Measurements from ENCODE around the gene FXYD7. TPM values are rescaled to one million over a fixed set of nuclear protein-coding genes. Genes with fewer than 3 reads are reported as not detected.

Gene FXYD7
- total RNA-seq, 1 donor from 2014 or later, result not detected

DNA sequence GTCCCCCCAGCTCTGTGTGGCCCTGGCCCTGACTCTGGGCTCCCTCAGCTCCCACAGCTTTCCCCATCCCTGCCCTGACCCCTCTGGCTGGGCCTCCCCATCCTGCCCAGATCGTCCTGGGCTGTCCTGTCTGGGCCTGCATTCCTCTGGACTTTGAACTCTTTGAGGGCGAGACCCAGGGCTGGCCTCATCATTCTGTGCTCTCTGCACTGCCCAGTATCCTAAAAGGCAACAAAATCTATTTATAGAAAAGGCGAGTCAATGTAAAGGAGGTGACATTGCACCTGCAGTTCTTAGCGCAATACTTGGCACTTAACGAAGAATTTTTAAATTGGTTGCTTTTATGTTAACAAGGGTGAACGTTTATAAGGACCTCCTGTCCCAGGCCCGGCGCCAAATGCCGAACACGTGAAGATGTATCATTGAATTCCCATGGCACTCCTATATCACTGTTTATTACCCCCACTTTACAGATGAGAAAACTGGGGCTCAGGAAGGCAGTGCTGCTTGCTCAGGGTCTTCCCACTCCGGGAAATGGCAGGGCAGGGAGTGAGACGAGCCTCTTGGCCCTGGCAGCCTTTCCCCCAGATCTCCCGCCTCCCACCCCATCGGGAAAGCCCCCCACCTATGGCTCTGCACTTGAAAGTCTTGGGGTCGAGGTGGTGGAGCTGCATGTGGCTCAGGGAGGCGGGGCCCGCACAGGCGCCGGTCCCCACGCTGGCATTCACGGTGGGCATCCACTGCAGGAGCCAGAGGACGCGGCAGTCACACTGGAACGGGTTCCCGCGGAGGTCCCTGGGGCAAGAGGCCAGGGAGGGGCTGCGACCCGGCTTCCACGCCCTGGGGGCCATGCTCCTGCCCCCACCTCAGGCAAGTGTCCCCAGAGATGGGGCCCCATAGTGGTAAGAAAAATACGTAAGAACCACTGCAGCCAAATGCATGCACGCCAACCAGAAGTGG lies 12.0 kb upstream of the FXYD7 start:
- DNase-seq, result no peak
- H3K4me1 ChIP-seq, result peaks cover 22% of the 10 kb centered on the region
- intact Hi-C loops (cut with micrococcal nuclease), result no loop called here
- no peak overlapping the region for H3K4me3 ChIP-seq
- no peaks in the 10 kb centered on the region for H3K36me3 ChIP-seq
- TF ChIP-seq, protein P1, sequence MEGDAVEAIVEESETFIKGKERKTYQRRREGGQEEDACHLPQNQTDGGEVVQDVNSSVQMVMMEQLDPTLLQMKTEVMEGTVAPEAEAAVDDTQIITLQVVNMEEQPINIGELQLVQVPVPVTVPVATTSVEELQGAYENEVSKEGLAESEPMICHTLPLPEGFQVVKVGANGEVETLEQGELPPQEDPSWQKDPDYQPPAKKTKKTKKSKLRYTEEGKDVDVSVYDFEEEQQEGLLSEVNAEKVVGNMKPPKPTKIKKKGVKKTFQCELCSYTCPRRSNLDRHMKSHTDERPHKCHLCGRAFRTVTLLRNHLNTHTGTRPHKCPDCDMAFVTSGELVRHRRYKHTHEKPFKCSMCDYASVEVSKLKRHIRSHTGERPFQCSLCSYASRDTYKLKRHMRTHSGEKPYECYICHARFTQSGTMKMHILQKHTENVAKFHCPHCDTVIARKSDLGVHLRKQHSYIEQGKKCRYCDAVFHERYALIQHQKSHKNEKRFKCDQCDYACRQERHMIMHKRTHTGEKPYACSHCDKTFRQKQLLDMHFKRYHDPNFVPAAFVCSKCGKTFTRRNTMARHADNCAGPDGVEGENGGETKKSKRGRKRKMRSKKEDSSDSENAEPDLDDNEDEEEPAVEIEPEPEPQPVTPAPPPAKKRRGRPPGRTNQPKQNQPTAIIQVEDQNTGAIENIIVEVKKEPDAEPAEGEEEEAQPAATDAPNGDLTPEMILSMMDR (IDR thresholded peaks at IDR 0.05; ENCODE audit: borderline replicate concordance), result no peak
- H3K27ac ChIP-seq (replicated peaks), result no peak overlapping the region
- no peaks in the 10 kb centered on the region for H3K9me3 ChIP-seq (replicated peaks)
- H3K27me3 ChIP-seq (ENCODE audit: low read depth), result no peaks in the 10 kb centered on the region

DNA sequence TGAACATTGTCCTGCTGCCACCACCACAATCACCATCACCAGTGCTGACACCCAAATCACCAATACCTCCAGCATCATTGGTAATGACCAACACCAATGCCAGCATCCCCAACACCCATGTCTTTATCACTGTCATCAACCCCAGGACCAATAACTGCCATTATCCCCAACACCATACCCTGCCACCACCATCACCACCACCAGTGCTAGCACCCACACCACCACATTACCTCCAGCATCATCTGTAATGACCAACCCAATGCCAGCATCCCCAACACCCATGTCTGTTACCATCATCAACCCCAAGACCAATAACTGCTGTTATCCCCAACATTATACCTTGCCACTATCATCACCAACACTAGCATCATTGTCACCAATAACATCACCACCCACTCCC lies 10.8 kb upstream of the FXYD7 start:
- Histone ChIP-seq H3K36me3 (no peaks in the 10 kb centered on the region), H3K9me3 (replicated peaks) (no peaks in the 10 kb centered on the region), H3K4me1 (peaks cover 22% of the 10 kb centered on the region), H3K4me3 (no peak overlapping the region), H3K27me3 (ENCODE audit: low read depth) (no peaks in the 10 kb centered on the region), H3K27ac (replicated peaks) (no peak overlapping the region)
- intact Hi-C loops (cut with micrococcal nuclease), result no loop called here
- DNase-seq, result no peak
- TF ChIP-seq, protein P1 (IDR thresholded peaks at IDR 0.05; ENCODE audit: borderline replicate concordance), result no peak

- Histone ChIP-seq H3K9me3 (replicated peaks) (no peaks in the 10 kb centered on the region), H3K4me1 (peaks cover 37% of the 10 kb centered on the region), H3K36me3 (no peaks in the 10 kb centered on the region), H3K4me3 (peak overlapping the region; percentile 57), H3K27ac (replicated peaks) (peak overlapping the region; percentile 75), H3K27me3 (ENCODE audit: low read depth) (peaks cover 11% of the 10 kb centered on the region)
- DNase-seq, result no peak
- intact Hi-C loops (cut with micrococcal nuclease), result no loop called here
- TF ChIP-seq, protein P1 (IDR thresholded peaks at IDR 0.05; ENCODE audit: borderline replicate concordance), result no peak
Measured at GRCh38 chr19:35133826-35134225, 9.2 kb upstream of the FXYD7 start.

DNA sequence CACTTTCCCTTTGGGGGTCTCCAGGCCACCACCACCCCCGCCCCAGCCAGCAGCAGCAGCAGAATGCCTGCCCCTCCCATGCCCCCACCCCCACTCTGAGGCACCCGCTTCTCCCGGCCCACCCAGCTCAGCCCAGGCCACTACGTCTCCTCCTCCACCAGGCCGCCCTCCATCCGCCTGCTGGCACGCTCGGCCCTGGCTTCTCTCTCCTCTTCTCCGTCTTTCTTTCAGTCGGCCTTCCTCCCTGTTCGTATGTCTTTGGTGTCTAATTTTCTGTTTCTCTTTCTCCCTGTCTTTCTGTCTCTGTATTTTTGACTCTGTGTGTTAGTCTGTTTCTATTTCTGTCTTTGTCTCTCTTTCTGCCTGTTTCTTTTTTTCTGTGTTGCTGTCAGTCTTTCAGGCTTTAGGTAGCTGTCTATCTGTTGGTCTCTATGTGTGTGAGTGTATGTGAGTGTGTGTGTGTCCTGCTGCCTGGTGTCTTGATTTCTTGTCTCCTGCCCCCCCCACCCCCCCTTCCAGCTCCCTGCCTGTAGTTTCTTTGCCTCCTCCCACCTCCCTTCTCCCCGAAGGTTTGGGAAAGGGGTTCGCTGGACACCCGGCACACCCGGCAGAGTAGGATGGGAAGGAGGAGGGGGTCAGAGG lies 8.3 kb upstream of the FXYD7 start, which contains the start of gene LGI4:
LGI4 (minus strand) TSS at position 459 of the 642 bp plus-strand sequence; CDS start at position 80, 379 bp downstream.
- H3K27me3 ChIP-seq (ENCODE audit: low read depth), result peaks cover 18% of the 10 kb centered on the region
- intact Hi-C loops (cut with micrococcal nuclease), result no loop called here
- peaks cover 44% of the 10 kb centered on the region for H3K4me1 ChIP-seq
- no peaks in the 10 kb centered on the region for H3K36me3 ChIP-seq
- DNase-seq, result no peak
- H3K9me3 ChIP-seq (replicated peaks), result no peaks in the 10 kb centered on the region
- peak within 1 kb of the TSS; percentile 57 for H3K4me3 ChIP-seq
- peak within 1 kb of the TSS; percentile 75 for H3K27ac ChIP-seq (replicated peaks)
- TF ChIP-seq, protein P1 (IDR thresholded peaks at IDR 0.05; ENCODE audit: borderline replicate concordance), result no peak

DNA sequence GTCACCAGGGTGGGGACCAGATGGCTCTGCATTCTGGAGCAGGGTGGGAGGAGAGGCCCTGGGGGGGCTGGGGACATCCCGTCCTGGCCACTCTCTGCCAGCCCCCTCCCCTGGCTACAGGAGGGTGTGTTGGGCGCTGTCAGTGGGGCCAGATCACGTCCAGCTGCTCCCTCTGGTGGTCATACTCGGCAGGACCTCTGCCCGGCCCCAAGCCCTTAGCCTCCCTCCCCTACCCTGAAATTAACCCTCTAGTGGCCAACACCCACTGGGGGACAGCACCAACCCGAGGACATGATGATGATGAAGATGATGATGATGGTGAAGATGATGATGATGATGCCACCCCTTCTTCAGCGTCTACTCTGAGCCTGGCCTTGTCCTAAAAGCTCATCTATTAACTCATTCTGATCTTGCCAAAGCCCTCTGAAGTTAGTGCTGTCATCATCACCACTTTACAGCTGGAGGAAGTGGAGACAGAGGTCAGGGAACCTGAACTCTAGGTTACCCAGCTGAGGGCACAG lies 7.6 kb upstream of the FXYD7 start:
- TF ChIP-seq, protein P1 (IDR thresholded peaks at IDR 0.05; ENCODE audit: borderline replicate concordance), result peak; percentile 96
- Histone ChIP-seq H3K4me1 (peaks cover 51% of the 10 kb centered on the region), H3K36me3 (no peaks in the 10 kb centered on the region), H3K9me3 (replicated peaks) (no peaks in the 10 kb centered on the region), H3K27ac (replicated peaks) (peak overlapping the region; percentile 75), H3K4me3 (peak overlapping the region; percentile 57), H3K27me3 (ENCODE audit: low read depth) (peaks cover 25% of the 10 kb centered on the region)
- intact Hi-C loops (cut with micrococcal nuclease), result no loop called here
- DNase-seq, result peak; percentile 84
